ENCODE data around the gene ADAMTSL1.

Gene ADAMTSL1

DNA sequence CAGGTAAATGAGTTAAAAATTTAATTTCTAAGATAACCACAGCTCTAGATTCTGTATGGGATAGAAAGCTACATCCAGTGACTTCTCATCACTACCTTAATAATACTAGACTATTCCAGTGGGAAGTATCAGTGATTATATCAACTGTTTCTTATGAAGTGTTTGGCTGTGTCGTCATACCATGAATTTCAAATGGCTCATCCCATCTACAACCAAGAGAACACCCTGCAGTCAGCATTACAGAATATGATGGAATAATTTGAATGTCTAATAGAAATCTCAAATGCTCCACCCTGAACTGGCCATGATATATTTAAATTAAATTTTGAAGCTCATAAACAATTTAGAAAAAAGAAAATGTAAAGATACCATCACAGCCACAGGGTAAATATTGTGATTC, 245.0 kb downstream of the ADAMTSL1 start:
- Histone ChIP-seq H3K9me2 (replicated peaks; ENCODE audit: insufficient read depth, low read length) (no peaks in the 10 kb centered on the region), H2AFZ (ENCODE audit: low read depth, low read length, severe bottlenecking) (no peak overlapping the region), H3K4me2 (ENCODE audit: low read depth, low read length, poor library complexity, severe bottlenecking) (no peak overlapping the region), H3K79me2 (ENCODE audit: insufficient read depth, low read length) (no peaks in the 10 kb centered on the region), H3K27me3 (ENCODE audit: low read length) (no peaks in the 10 kb centered on the region), H3K27ac (ENCODE audit: low read depth, low read length) (no peak overlapping the region), H3K9me3 (ENCODE audit: insufficient read depth, low read length) (no peaks in the 10 kb centered on the region), H3F3A (ENCODE audit: insufficient read depth) (no peaks in the 10 kb centered on the region), H3K36me3 (ENCODE audit: low read length) (no peaks in the 10 kb centered on the region), H3K9ac (ENCODE audit: low read length) (no peak overlapping the region), H3K4me3 (ENCODE audit: insufficient read depth, low read length, poor library complexity, severe bottlenecking) (no peak overlapping the region), H4K20me1 (ENCODE audit: low read depth, low read length) (no peaks in the 10 kb centered on the region)
- TF ChIP-seq EZH2phosphoT487 (conservative IDR thresholded peaks at IDR 0.05; ENCODE audit: low read length) = no peak
- TF ChIP-seq, protein P1, sequence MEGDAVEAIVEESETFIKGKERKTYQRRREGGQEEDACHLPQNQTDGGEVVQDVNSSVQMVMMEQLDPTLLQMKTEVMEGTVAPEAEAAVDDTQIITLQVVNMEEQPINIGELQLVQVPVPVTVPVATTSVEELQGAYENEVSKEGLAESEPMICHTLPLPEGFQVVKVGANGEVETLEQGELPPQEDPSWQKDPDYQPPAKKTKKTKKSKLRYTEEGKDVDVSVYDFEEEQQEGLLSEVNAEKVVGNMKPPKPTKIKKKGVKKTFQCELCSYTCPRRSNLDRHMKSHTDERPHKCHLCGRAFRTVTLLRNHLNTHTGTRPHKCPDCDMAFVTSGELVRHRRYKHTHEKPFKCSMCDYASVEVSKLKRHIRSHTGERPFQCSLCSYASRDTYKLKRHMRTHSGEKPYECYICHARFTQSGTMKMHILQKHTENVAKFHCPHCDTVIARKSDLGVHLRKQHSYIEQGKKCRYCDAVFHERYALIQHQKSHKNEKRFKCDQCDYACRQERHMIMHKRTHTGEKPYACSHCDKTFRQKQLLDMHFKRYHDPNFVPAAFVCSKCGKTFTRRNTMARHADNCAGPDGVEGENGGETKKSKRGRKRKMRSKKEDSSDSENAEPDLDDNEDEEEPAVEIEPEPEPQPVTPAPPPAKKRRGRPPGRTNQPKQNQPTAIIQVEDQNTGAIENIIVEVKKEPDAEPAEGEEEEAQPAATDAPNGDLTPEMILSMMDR (IDR thresholded peaks at IDR 0.05; ENCODE audit: insufficient read depth, low read length, poor library complexity, severe bottlenecking) = no peak

DNA sequence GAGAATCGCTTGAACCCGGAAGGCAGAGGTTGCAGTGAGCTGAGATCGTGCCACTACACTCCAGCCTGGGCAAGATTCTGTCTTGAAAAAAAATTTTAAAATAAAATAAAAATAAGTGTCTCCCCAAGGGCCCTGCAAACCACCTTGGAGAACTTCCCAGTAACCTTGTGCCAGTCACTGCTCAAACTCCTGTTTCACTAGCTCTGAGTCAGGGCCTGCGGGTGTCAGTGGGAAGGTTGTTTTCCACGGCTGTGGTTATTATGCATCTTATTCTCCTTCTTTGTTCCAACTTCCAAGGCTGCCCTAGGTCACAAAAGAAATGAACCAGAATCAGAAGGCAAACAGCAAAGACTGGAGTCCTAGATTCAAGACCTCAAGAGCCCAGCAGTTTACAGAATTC, 246.7 kb downstream of the ADAMTSL1 start:
- Histone ChIP-seq H3K4me2 (ENCODE audit: low read depth, low read length, poor library complexity, severe bottlenecking) (no peak overlapping the region), H3K27me3 (ENCODE audit: low read length) (no peaks in the 10 kb centered on the region), H3K9me3 (ENCODE audit: insufficient read depth, low read length) (no peaks in the 10 kb centered on the region), H2AFZ (ENCODE audit: low read depth, low read length, severe bottlenecking) (no peak overlapping the region), H4K20me1 (ENCODE audit: low read depth, low read length) (no peaks in the 10 kb centered on the region), H3K27ac (ENCODE audit: low read depth, low read length) (no peak overlapping the region), H3K36me3 (ENCODE audit: low read length) (no peaks in the 10 kb centered on the region), H3K9me2 (replicated peaks; ENCODE audit: insufficient read depth, low read length) (no peaks in the 10 kb centered on the region), H3K9ac (ENCODE audit: low read length) (no peak overlapping the region), H3K4me3 (ENCODE audit: insufficient read depth, low read length, poor library complexity, severe bottlenecking) (no peak overlapping the region), H3K79me2 (ENCODE audit: insufficient read depth, low read length) (no peaks in the 10 kb centered on the region), H3F3A (ENCODE audit: insufficient read depth) (no peaks in the 10 kb centered on the region)
- TF ChIP-seq EZH2phosphoT487 (conservative IDR thresholded peaks at IDR 0.05; ENCODE audit: low read length) = no peak
- TF ChIP-seq, protein P1 (IDR thresholded peaks at IDR 0.05; ENCODE audit: insufficient read depth, low read length, poor library complexity, severe bottlenecking) = no peak

DNA sequence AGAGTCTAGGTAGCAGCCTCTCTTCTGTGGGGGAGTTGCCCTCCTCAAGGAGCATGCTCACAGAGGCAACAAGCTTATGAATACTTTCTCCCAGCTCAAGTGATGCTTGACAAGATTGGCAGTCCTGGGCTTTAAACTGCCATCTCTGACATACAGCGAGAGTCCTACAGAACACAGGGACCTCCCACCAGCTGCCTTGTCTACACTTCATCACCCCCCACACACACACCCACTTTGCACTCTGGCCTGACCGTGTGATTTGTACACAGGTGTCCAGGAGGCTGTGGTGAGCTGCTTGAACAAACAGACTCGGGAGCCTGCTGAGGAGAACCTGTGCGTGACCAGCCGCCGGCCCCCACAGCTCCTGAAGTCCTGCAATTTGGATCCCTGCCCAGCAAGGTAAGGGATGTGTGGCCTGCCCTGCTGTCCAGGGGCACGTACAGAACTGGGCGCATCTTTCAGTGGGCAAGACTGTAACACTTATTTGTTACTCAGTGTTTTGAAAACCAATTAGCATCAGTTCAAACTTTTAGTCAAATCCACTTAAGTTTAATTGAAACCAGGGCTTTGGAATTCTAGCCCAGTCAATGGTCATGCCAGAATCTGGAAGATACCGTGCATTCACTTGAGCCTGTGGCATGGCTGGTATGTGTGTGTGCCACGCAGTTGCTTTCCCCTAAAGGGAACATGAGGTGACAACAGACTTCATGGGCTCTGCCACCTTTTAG, 247.5 kb downstream of the ADAMTSL1 start:
- H3F3A ChIP-seq (ENCODE audit: insufficient read depth) = no peaks in the 10 kb centered on the region
- no peaks in the 10 kb centered on the region for H4K20me1 ChIP-seq (ENCODE audit: low read depth, low read length)
- no peak overlapping the region for H3K4me2 ChIP-seq (ENCODE audit: low read depth, low read length, poor library complexity, severe bottlenecking)
- H3K27me3 ChIP-seq (ENCODE audit: low read length) = no peaks in the 10 kb centered on the region
- H3K9me3 ChIP-seq (ENCODE audit: insufficient read depth, low read length) = no peaks in the 10 kb centered on the region
- H2AFZ ChIP-seq (ENCODE audit: low read depth, low read length, severe bottlenecking) = no peak overlapping the region
- H3K4me3 ChIP-seq (ENCODE audit: insufficient read depth, low read length, poor library complexity, severe bottlenecking) = no peak overlapping the region
- TF ChIP-seq EZH2phosphoT487 (conservative IDR thresholded peaks at IDR 0.05; ENCODE audit: low read length) = no peak
- TF ChIP-seq, protein P1 (IDR thresholded peaks at IDR 0.05; ENCODE audit: insufficient read depth, low read length, poor library complexity, severe bottlenecking) = no peak
- no peaks in the 10 kb centered on the region for H3K79me2 ChIP-seq (ENCODE audit: insufficient read depth, low read length)
- H3K36me3 ChIP-seq (ENCODE audit: low read length) = no peaks in the 10 kb centered on the region
- no peak overlapping the region for H3K27ac ChIP-seq (ENCODE audit: low read depth, low read length)
- no peak overlapping the region for H3K9ac ChIP-seq (ENCODE audit: low read length)
- H3K9me2 ChIP-seq (replicated peaks; ENCODE audit: insufficient read depth, low read length) = no peaks in the 10 kb centered on the region

Measured in SU-DHL-6 (cell line).